GM10266 (cell line): Measurements from ENCODE around the gene CAPN3.
"Not testable (repeated sequence)": the region's sequence is repeated elsewhere in the genome, so short reads cannot be mapped to it uniquely, and the experiment has no call there.

Experiments
- DNase-seq: peaks from one replicate; pipeline ENCODE4 v3.0.0; 2012; ENCODE audit errors: extremely low spot score
- CTCF ChIP-seq: IDR thresholded peaks from 2 replicates; pipeline ENCODE4 v1.5.1; 2012; ENCODE audit warnings: mild to moderate bottlenecking, low read depth; ENCODE audit not compliant: control insufficient read depth, insufficient read depth; ENCODE audit errors: missing control alignments

The CAPN3 gene

GRCh38 chr15:42329992-42330391 is 29.3 kb upstream of the CAPN3 start:
- no peak for DNase-seq
- no peak for TF ChIP-seq CTCF

- no peak for TF ChIP-seq CTCF
- no peak for DNase-seq
Measured at GRCh38 chr15:42331235-42331634, 28.1 kb upstream of the CAPN3 start.

GRCh38 chr15:42332331-42332730 is 27.0 kb upstream of the CAPN3 start:
- DNase-seq, result no peak
- no peak for TF ChIP-seq CTCF

- TF ChIP-seq CTCF, result no peak
- DNase-seq, result no peak
Measured at GRCh38 chr15:42335074-42335473, 24.2 kb upstream of the CAPN3 start.

- not testable (repeated sequence) for DNase-seq
Measured at GRCh38 chr15:42336650-42337049, 22.7 kb upstream of the CAPN3 start.

GRCh38 chr15:42337104-42337503 is 22.2 kb upstream of the CAPN3 start:
- DNase-seq, result not testable (repeated sequence)

GRCh38 chr15:42338500-42338899 is 20.8 kb upstream of the CAPN3 start:
- DNase-seq, result no peak
- TF ChIP-seq CTCF, result no peak

- DNase-seq, result no peak
- no peak for TF ChIP-seq CTCF
Measured at GRCh38 chr15:42343596-42344232, 15.6 kb upstream of the CAPN3 start.
